Left cardiac atrium (tissue), 4 donors: ENCODE data around the gene PRR33. TPM values are rescaled to one million over a fixed set of nuclear protein-coding genes. Genes with fewer than 3 reads are reported as not detected.
"Not testable (repeated sequence)": the region's sequence is repeated elsewhere in the genome, so short reads cannot be mapped to it uniquely, and the experiment has no call there.

Experiments used
- ATAC-seq, 2 donors: fragments of 200-7000 bp; cut with Tn5 transposase; one replicate each; pipeline ENCODE4 v1.9.1; 2020; ENCODE audit warnings: mild to moderate bottlenecking in 2 of 2, moderate library complexity in 2 of 2
- DNase-seq: peaks from one replicate; pipeline ENCODE4 v3.0.0-alpha.2; 2020
- intact Hi-C, 2 donors: fragments of 100-400 bp; cut with DNase I; formaldehyde crosslinking; loops; one replicate each; pipeline versions ENCODE4 v1.14.1 to v1.15.1; 2022 to 2023
- long read RNA-seq: library from polyadenylated mRNA; unstranded; transcript quantifications from one replicate; pipeline ENCODE4 v2.0.0, GENCODE V29; 2021
- total RNA-seq, 2 donors: library from RNA; stranded (reverse); fragmentation: NEBNext Ultra II Directional; extraction: Animal tissue kit (Norgen Biotek cat#: 25700); gene quantifications; one replicate each; pipeline ENCODE4 v1.2.1, GENCODE V29; 2021
- donor health status: DM: no; HTN: yes; CAD: no.
- donor health status: DM: no; HTN: yes; CAD: no; lungs with severe emphysema.
- donor health status: DM: yes; HTN: yes; CAD: no.
- donor health status: Dilated cardiomyopathy.

Gene PRR33
- under 1 TPM; 0.10 to 0.50 TPM for total RNA-seq
- long read RNA-seq: 0 reads

GRCh38 chr11:1891831-1892115 is at the start of gene PRR33:
Gene PRR33 (minus strand): TSS chr11:1891895. CDS start chr11:1890584, 1,311 bp downstream.
- DNase-seq: no peak
- intact Hi-C loops: no loop called here

GRCh38 chr11:1939788-1940187 is 48.1 kb upstream of the PRR33 start:
- intact Hi-C loops, DNase-seq: not testable (repeated sequence)
- ATAC-seq: peak in 1 of 2 donors; percentile 52

More at GRCh38 chr11:1891831-1892115, at the start of gene PRR33:
- no peak for ATAC-seq

- peak in 1 of 2 donors; percentile 39 for ATAC-seq
- DNase-seq: no peak
- intact Hi-C loops: no loop called here
Observed at GRCh38 chr11:1939006-1939625, 47.4 kb upstream of the PRR33 start.

GRCh38 chr11:1938343-1939005 is 46.8 kb upstream of the PRR33 start:
- no peak for DNase-seq
- intact Hi-C loops: no loop called here
- ATAC-seq: no peak

- DNase-seq (no peak), ATAC-seq (no peak)
- intact Hi-C loops: loop anchor here in 1 of 2 donors (2.0 kb wide), 1 partner anchor 23 kb away; no protein-coding TSS in a partner anchor
Observed at GRCh38 chr11:1937616-1938342, 46.1 kb upstream of the PRR33 start.

GRCh38 chr11:1936781-1937615 is 45.3 kb upstream of the PRR33 start:
- DNase-seq (peak; percentile 19), ATAC-seq (no peak)
- intact Hi-C loops: loop anchor here in 1 of 2 donors (2.0 kb wide), 1 partner anchor 22 kb away; no protein-coding TSS in a partner anchor

- DNase-seq (no peak), ATAC-seq (no peak)
- intact Hi-C loops: loop anchor here in 1 of 2 donors (2.0 kb wide), 1 partner anchor 21 kb away; no protein-coding TSS in a partner anchor
Observed at GRCh38 chr11:1936072-1936780, 44.5 kb upstream of the PRR33 start.

- DNase-seq (no peak), ATAC-seq (no peak)
- intact Hi-C loops: loop anchor here in 1 of 2 donors (2.0 kb wide), 1 partner anchor 21 kb away; no protein-coding TSS in a partner anchor
Observed at GRCh38 chr11:1935156-1936071, 43.7 kb upstream of the PRR33 start.

GRCh38 chr11:1934335-1935155 is 42.9 kb upstream of the PRR33 start:
- no peak for DNase-seq
- intact Hi-C loops: no loop called here
- ATAC-seq: no peak

- intact Hi-C loops: no loop called here
- no peak for ATAC-seq
- DNase-seq: no peak
Observed at GRCh38 chr11:1933416-1934334, 42.0 kb upstream of the PRR33 start.

- DNase-seq (no peak), ATAC-seq (no peak)
- intact Hi-C loops: no loop called here
Observed at GRCh38 chr11:1932681-1933080, 41.0 kb upstream of the PRR33 start.

- intact Hi-C loops: no loop called here
- DNase-seq: no peak
- ATAC-seq: no peak
Observed at GRCh38 chr11:1932105-1932480, 40.4 kb upstream of the PRR33 start.

GRCh38 chr11:1931341-1932104 is 39.8 kb upstream of the PRR33 start:
- intact Hi-C loops: no loop called here
- peak; percentile 19 to 61 for ATAC-seq

GRCh38 chr11:1930462-1930830 is 38.8 kb upstream of the PRR33 start:
- intact Hi-C loops: no loop called here
- no peak for ATAC-seq
- DNase-seq: no peak

More at GRCh38 chr11:1931341-1932104, 39.8 kb upstream of the PRR33 start:
- DNase-seq: peak; percentile 56
